Body of pancreas (tissue), 4 donors: Measurements from ENCODE around the gene MRRF.

Source experiments
- CTCF ChIP-seq, 7 experiments: fragments of 450-650 bp in 4 of 7; fragments of 200-600 bp in 3 of 7; sonication (generic) in 3 of 7; IDR thresholded peaks; one replicate each; pipeline ENCODE4 v1.5.1; 2016 to 2019; ENCODE audit warnings: antibody characterized with exemption in 7 of 7
- POLR2A ChIP-seq, 3 donors: fragments of 450-650 bp; IDR thresholded peaks; one replicate each; pipeline ENCODE4 v1.6.1; 2016; ENCODE audit warnings: antibody characterized with exemption in 3 of 3, mild to moderate bottlenecking in 2 of 3

GRCh38 chr9:122297512-122297911 is 32.8 kb downstream of the MRRF start:
- TF ChIP-seq CTCF (IDR thresholded peaks at IDR 0.05) (no peak), POLR2A (IDR thresholded peaks at IDR 0.05) (no peak)
